Right lobe of liver (tissue), 4 donors: ENCODE data around the gene EIF6.

Source experiments
- CTCF ChIP-seq, 4 donors: fragments of 200-600 bp in 3 of 4; fragments of 450-650 bp in 1 of 4; IDR thresholded peaks; one replicate each; pipeline versions ENCODE4 v1.5.1 to v1.8.0; 2016 to 2022; ENCODE audit warnings: antibody characterized with exemption in 4 of 4, mild to moderate bottlenecking in 2 of 4
- POLR2A ChIP-seq: fragments of 450-650 bp; IDR thresholded peaks from one replicate; pipeline ENCODE4 v1.6.1; 2017; ENCODE audit warnings: antibody characterized with exemption, mild to moderate bottlenecking
- donor health status: DM: no; HTN: no; CAD: no.
- donor health status: DM: no; HTN: no; CAD: no.
- donor health status: DM: no; HTN: yes; CAD: no.

GRCh38 chr20:35317416-35318210 lies 33.0 kb upstream of the EIF6 start:
- TF ChIP-seq POLR2A: no peak
- no peak for TF ChIP-seq CTCF (IDR thresholded peaks at IDR 0.05)
